Fibroblast of lung (primary cell): ENCODE data around the gene PDCL3.

Experiments used
- CTCF ChIP-seq, 2 donors: IDR thresholded peaks in 1 of 2; conservative IDR thresholded peaks in 1 of 2; 1 replicate in 1 of 2; 2 replicates in 1 of 2; pipeline ENCODE4 v1.5.1; 2011 to 2012; ENCODE audit warnings: low read length in 2 of 2, control low read depth in 1 of 2, inconsistent platforms in 1 of 2, low read depth in 1 of 2, mild to moderate bottlenecking in 1 of 2
- EZH2 ChIP-seq: IDR thresholded peaks from 2 replicates; pipeline ENCODE4 v1.5.1; 2012; ENCODE audit warnings: low read length, control low read depth, mild to moderate bottlenecking; ENCODE audit errors: missing control alignments

- TF ChIP-seq CTCF (conservative IDR thresholded peaks at IDR 0.05 in 1 of 2, IDR thresholded peaks at IDR 0.05 in 1 of 2; ENCODE audit: low read depth in 1 of 2, low read length in 2 of 2) (no peak), EZH2 (no peak)
Measured at GRCh38 chr2:100560216-100560830, 2.5 kb upstream of the PDCL3 start.
